IPS DF 6.9 (cell line): ENCODE results near the gene BFAR.
"Not testable (repeated sequence)": the region's sequence is repeated elsewhere in the genome, so short reads cannot be mapped to it uniquely, and the experiment has no call there.

Source experiments
- DNase-seq: peaks from one replicate; pipeline ENCODE4 v3.0.0-alpha.2; 2013; ENCODE audit warnings: low read depth, low spot score
- H3K27ac ChIP-seq: one replicate; pipeline ENCODE4 v1.5.1; 2013; ENCODE audit warnings: low read length, control low read depth
- H3K27me3 ChIP-seq: 2 replicates; pipeline ENCODE4 v1.6.1; 2013; ENCODE audit warnings: mild to moderate bottlenecking, low read length; ENCODE audit not compliant: control insufficient read depth, insufficient read depth
- H3K36me3 ChIP-seq: 2 replicates; pipeline ENCODE4 v1.6.1; 2013; ENCODE audit warnings: low read length; ENCODE audit not compliant: control insufficient read depth, insufficient read depth
- H3K4me1 ChIP-seq: 2 replicates; pipeline ENCODE4 v1.6.1; 2013; ENCODE audit warnings: low read length; ENCODE audit not compliant: control insufficient read depth, insufficient read depth
- H3K4me3 ChIP-seq: 2 replicates; pipeline ENCODE4 v1.5.1; 2013; ENCODE audit warnings: mild to moderate bottlenecking, low read length
- H3K9me3 ChIP-seq: 2 replicates; pipeline ENCODE4 v1.6.1; 2013; ENCODE audit warnings: low read length, inconsistent platforms; ENCODE audit not compliant: control insufficient read depth, insufficient read depth
- WGBS: extraction: QIAGEN DNeasy Blood & Tissue Kit; methylation state at CpG from one replicate; pipeline ENCODE4 v1.1.7; 2013; ENCODE audit warnings: mixed read lengths, missing lambda C conversion rate; ENCODE audit not compliant: insufficient read length, insufficient coverage; 5-methylcytosine and 5-hydroxymethylcytosine counted together

Gene BFAR

GRCh38 chr16:14667347-14668266 is 34.9 kb downstream of the BFAR start:
- no peaks in the 10 kb centered on the region for H3K9me3 ChIP-seq
- H3K4me3 ChIP-seq = no peak overlapping the region
- H3K4me1 ChIP-seq = no peaks in the 10 kb centered on the region
- H3K27me3 ChIP-seq = no peaks in the 10 kb centered on the region
- DNase-seq = no peak
- peaks cover 20% of the 10 kb centered on the region for H3K36me3 ChIP-seq
- no CpG with 5 or more reads among the region's 16 CpGs for WGBS
- H3K27ac ChIP-seq = no peak overlapping the region

GRCh38 chr16:14668556-14669223 is 35.9 kb downstream of the BFAR start:
- no CpG with 5 or more reads among the region's 7 CpGs for WGBS
- H3K4me3 ChIP-seq = no peak overlapping the region
- no peaks in the 10 kb centered on the region for H3K27me3 ChIP-seq
- H3K36me3 ChIP-seq = peaks cover 18% of the 10 kb centered on the region
- H3K27ac ChIP-seq = no peak overlapping the region
- no peak for DNase-seq
- no peaks in the 10 kb centered on the region for H3K9me3 ChIP-seq
- H3K4me1 ChIP-seq = no peaks in the 10 kb centered on the region

- WGBS = no CpG with 5 or more reads among the region's 4 CpGs
- H3K9me3 ChIP-seq = no peaks in the 10 kb centered on the region
- H3K27ac ChIP-seq = no peak overlapping the region
- no peak for DNase-seq
- H3K27me3 ChIP-seq = no peaks in the 10 kb centered on the region
- no peaks in the 10 kb centered on the region for H3K4me1 ChIP-seq
- no peak overlapping the region for H3K4me3 ChIP-seq
- peaks cover 14% of the 10 kb centered on the region for H3K36me3 ChIP-seq
Observed at GRCh38 chr16:14669776-14670175, 37.0 kb downstream of the BFAR start.

- H3K4me1 ChIP-seq = no peaks in the 10 kb centered on the region
Observed at GRCh38 chr16:14672403-14672971, 39.7 kb downstream of the BFAR start.

GRCh38 chr16:14676633-14677032 is 43.9 kb downstream of the BFAR start:
- no peak overlapping the region for H3K4me3 ChIP-seq
- no CpG with 5 or more reads among the region's 3 CpGs for WGBS
- no peaks in the 10 kb centered on the region for H3K27me3 ChIP-seq
- no peak overlapping the region for H3K27ac ChIP-seq
- DNase-seq = no peak
- H3K36me3 ChIP-seq = no peaks in the 10 kb centered on the region
- H3K9me3 ChIP-seq = no peaks in the 10 kb centered on the region
- H3K4me1 ChIP-seq = no peaks in the 10 kb centered on the region

More at GRCh38 chr16:14672403-14672971, 39.7 kb downstream of the BFAR start:
- Histone ChIP-seq H3K27me3 (no peaks in the 10 kb centered on the region), H3K27ac (no peak overlapping the region), H3K36me3 (peaks cover 5% of the 10 kb centered on the region), H3K4me3 (no peak overlapping the region), H3K9me3 (no peaks in the 10 kb centered on the region)
- WGBS = no CpG with 5 or more reads among the region's 7 CpGs
- no peak for DNase-seq

GRCh38 chr16:14677627-14678026 is 44.9 kb downstream of the BFAR start:
- no CpG with 5 or more reads among the region's 5 CpGs for WGBS
- no peaks in the 10 kb centered on the region for H3K36me3 ChIP-seq
- no peaks in the 10 kb centered on the region for H3K27me3 ChIP-seq
- H3K9me3 ChIP-seq = no peaks in the 10 kb centered on the region
- no peak overlapping the region for H3K27ac ChIP-seq
- DNase-seq = no peak
- H3K4me3 ChIP-seq = no peak overlapping the region
- H3K4me1 ChIP-seq = no peaks in the 10 kb centered on the region

- H3K36me3 ChIP-seq = no peaks in the 10 kb centered on the region
- no peaks in the 10 kb centered on the region for H3K4me1 ChIP-seq
- no peaks in the 10 kb centered on the region for H3K27me3 ChIP-seq
- no peaks in the 10 kb centered on the region for H3K9me3 ChIP-seq
- H3K4me3 ChIP-seq = no peak overlapping the region
- WGBS = no CpG with 5 or more reads among the region's 11 CpGs
- H3K27ac ChIP-seq = no peak overlapping the region
- DNase-seq = no peak
Observed at GRCh38 chr16:14678748-14679497, 46.2 kb downstream of the BFAR start.

- not testable (repeated sequence) for H3K4me1 ChIP-seq, H3K36me3 ChIP-seq, H3K27me3 ChIP-seq, H3K27ac ChIP-seq, H3K9me3 ChIP-seq, H3K4me3 ChIP-seq, DNase-seq
- no CpG with 5 or more reads among the region's 7 CpGs for WGBS
Observed at GRCh38 chr16:14680396-14680795, 47.6 kb downstream of the BFAR start.

- no peak for DNase-seq
- no peaks in the 10 kb centered on the region for H3K36me3 ChIP-seq
- WGBS = no CpG with 5 or more reads among the region's 4 CpGs
- no peak overlapping the region for H3K4me3 ChIP-seq
- H3K27ac ChIP-seq = no peak overlapping the region
- H3K4me1 ChIP-seq = no peaks in the 10 kb centered on the region
- H3K27me3 ChIP-seq = no peaks in the 10 kb centered on the region
- no peaks in the 10 kb centered on the region for H3K9me3 ChIP-seq
Observed at GRCh38 chr16:14681115-14681514, 48.4 kb downstream of the BFAR start.

GRCh38 chr16:14682121-14682520 is 49.4 kb downstream of the BFAR start:
- no peaks in the 10 kb centered on the region for H3K4me1 ChIP-seq
- DNase-seq = no peak

More at GRCh38 chr16:14682121-14682520, 49.4 kb downstream of the BFAR start:
- no peak overlapping the region for H3K4me3 ChIP-seq
- no peak overlapping the region for H3K27ac ChIP-seq
- H3K27me3 ChIP-seq = no peaks in the 10 kb centered on the region
- no peaks in the 10 kb centered on the region for H3K9me3 ChIP-seq
- no peaks in the 10 kb centered on the region for H3K36me3 ChIP-seq
- no CpG with 5 or more reads among the region's 8 CpGs for WGBS
